ENCODE results near the gene KIF6.

DNA sequence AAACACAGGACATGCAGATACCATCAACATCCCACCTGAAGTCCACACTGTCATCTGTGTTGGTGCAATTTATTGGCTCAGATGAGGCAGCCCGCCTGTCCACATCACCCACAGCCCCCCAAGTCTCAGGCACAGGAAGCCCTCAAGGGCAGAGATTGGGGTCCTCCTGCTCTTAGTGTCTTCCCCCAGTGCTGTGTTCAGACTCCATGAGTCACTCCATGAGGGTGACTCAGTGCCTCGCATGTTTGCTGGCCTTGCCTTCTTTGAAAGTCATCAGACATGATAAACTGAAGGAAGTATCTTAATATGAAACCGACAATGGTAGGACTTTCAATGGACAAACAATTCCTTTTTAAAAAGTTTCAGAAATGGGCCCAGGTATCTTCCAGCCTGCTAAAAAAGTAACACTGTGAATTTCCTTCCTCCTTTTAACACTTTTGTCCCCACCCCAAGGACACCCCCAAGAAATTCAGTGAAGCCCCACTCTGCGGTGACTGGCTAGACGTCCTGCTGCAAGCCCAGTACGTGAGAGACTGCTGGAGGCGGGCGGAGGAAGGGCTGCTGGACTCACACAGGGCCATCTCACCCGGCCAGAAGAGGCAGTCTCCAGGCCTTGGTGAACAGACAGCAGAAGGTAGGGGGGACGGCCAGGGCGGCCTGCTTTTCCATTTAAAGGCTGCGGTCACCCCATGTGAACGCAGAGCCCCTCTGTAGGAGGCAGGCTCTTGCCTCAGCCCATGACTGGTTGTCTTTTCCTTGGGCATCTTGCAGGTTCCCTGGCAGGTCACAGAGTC, 359.7 kb downstream of the KIF6 start:
- TF ChIP-seq FOXP2 (optimal IDR thresholded peaks at IDR 0.05; ENCODE audit: control extremely low read depth, extremely low read length, insufficient read depth) (no peak), POLR2AphosphoS5 (IDR thresholded peaks at IDR 0.05; ENCODE audit: borderline replicate concordance, low read depth, low read length) (no peak)
